PC-3 (cell line): ENCODE results near the gene ACAP3. TPM values are rescaled to one million over a fixed set of nuclear protein-coding genes. Genes with fewer than 3 reads are reported as not detected.

Source experiments
- ATAC-seq: fragments of 200-7000 bp; cut with Tn5 transposase; 2 replicates; pipeline ENCODE4 v1.9.1; 2020; ENCODE audit warnings: mild to moderate bottlenecking, moderate library complexity
- BruUV-seq: library from RNA; stranded (reverse); fragments of 400-500 nt; replicated peaks from 2 replicates; lab custom pipeline; 2021; lab: Mats Ljungman, UMichigan
- CTCF ChIA-PET: fragments of 300-600 bp; sonication (Branson Sonifier 250); formaldehyde crosslinking; loops from one replicate; lab custom pipeline; 2022; ENCODE audit warnings: antibody characterized with exemption; lab: Charles Lee
- POLR2A ChIA-PET: fragments of 300-600 bp; sonication (Branson Sonifier 250); formaldehyde crosslinking; loops from one replicate; lab custom pipeline; 2022; ENCODE audit warnings: antibody characterized with exemption; ENCODE audit not compliant: unreplicated experiment; lab: Charles Lee
- DNase-seq: peaks from one replicate; pipeline ENCODE4 v3.0.0-alpha.2; 2015
- H2AFZ ChIP-seq: fragments of 300-600 bp; sonication (generic); 2 replicates; pipeline ENCODE4 v1.6.0; 2016; ENCODE audit warnings: antibody characterized with exemption, low read length
- H3F3A ChIP-seq: fragments of 300-600 bp; sonication (generic); one replicate; pipeline ENCODE4 v1.6.0; 2017; ENCODE audit warnings: antibody characterized with exemption, low read length, control low read depth, mild to moderate bottlenecking; ENCODE audit not compliant: unreplicated experiment
- H3K27ac ChIP-seq: fragments of 300-600 bp; sonication (generic); 2 replicates; pipeline ENCODE4 v1.5.1; 2016; ENCODE audit warnings: mild to moderate bottlenecking, low read length
- H3K27me3 ChIP-seq: fragments of 300-600 bp; sonication (generic); 2 replicates; pipeline ENCODE4 v1.6.1; 2016; ENCODE audit warnings: low read length, mixed read lengths
- H3K36me3 ChIP-seq: fragments of 300-600 bp; sonication (generic); 2 replicates; pipeline ENCODE4 v1.6.1; 2016; ENCODE audit warnings: low read depth, mixed run types, low read length, mixed read lengths
- H3K4me1 ChIP-seq: fragments of 300-600 bp; sonication (generic); 2 replicates; pipeline ENCODE4 v1.5.1; 2016; ENCODE audit warnings: low read length; ENCODE audit not compliant: insufficient read depth
- H3K4me2 ChIP-seq: fragments of 300-600 bp; sonication (generic); 2 replicates; pipeline ENCODE4 v1.6.0; 2016; ENCODE audit warnings: low read length
- H3K4me3 ChIP-seq: fragments of 300-600 bp; sonication (generic); 2 replicates; pipeline ENCODE4 v1.5.1; 2016; ENCODE audit warnings: mild to moderate bottlenecking, low read length, mixed read lengths
- H3K79me2 ChIP-seq: fragments of 300-600 bp; sonication (generic); 2 replicates; pipeline ENCODE4 v1.6.1; 2017; ENCODE audit warnings: low read length, mixed read lengths
- H3K9ac ChIP-seq: fragments of 300-600 bp; sonication (generic); 2 replicates; pipeline ENCODE4 v1.6.0; 2016; ENCODE audit warnings: mild to moderate bottlenecking, low read length
- H3K9me2 ChIP-seq: fragments of 300-600 bp; sonication (generic); replicated peaks from 2 replicates; pipeline ENCODE4 v1.6.1; 2016; ENCODE audit warnings: mixed run types, low read length, mixed read lengths
- H3K9me3 ChIP-seq: fragments of 300-600 bp; sonication (generic); 2 replicates; pipeline ENCODE4 v1.6.1; 2016; ENCODE audit warnings: low read length, mixed read lengths
- H4K20me1 ChIP-seq: fragments of 300-600 bp; sonication (generic); 2 replicates; pipeline ENCODE4 v1.6.1; 2016; ENCODE audit warnings: low read length, mixed read lengths
- CTCF ChIP-seq: fragments of 300-600 bp; sonication (generic); conservative IDR thresholded peaks from 2 replicates; pipeline ENCODE4 v1.5.1; 2017; ENCODE audit warnings: antibody characterized with exemption, low read depth, mild to moderate bottlenecking, low read length
- EZH2 ChIP-seq: fragments of 300-600 bp; sonication (generic); IDR thresholded peaks from one replicate; pipeline ENCODE4 v1.6.1; 2017; ENCODE audit warnings: antibody characterized with exemption, mild to moderate bottlenecking, low read length; ENCODE audit not compliant: unreplicated experiment
- EZH2phosphoT487 ChIP-seq: fragments of 300-600 bp; sonication (generic); IDR thresholded peaks from 2 replicates; pipeline ENCODE4 v1.6.1; 2018; ENCODE audit warnings: mild to moderate bottlenecking, antibody characterized with exemption, low read length, borderline replicate concordance
- intact Hi-C: fragments of 100-400 bp; cut with micrococcal nuclease; formaldehyde crosslinking; loops from 2 replicates; pipeline ENCODE4 v1.9.0; 2023
- total RNA-seq: library from RNA; depleted of rRNA; stranded (reverse); fragments of >200 nt; gene quantifications from 2 replicates; pipeline ENCODE4 v1.2.3, GENCODE V29; 2014

ACAP3 gene
- total RNA-seq, 1 experiment from 2014 or later = 116 TPM

- intact Hi-C loops = no loop called here
- no peak overlapping the region for H3K4me3 ChIP-seq
- H3K4me2 ChIP-seq = no peak overlapping the region
- no peak overlapping the region for H3K9ac ChIP-seq
- BruUV-seq = no TSS peak
- peaks cover 80% of the 10 kb centered on the region for H3K79me2 ChIP-seq
- peaks cover 3% of the 10 kb centered on the region for H3F3A ChIP-seq
- no peaks in the 10 kb centered on the region for H3K27me3 ChIP-seq
- no peaks in the 10 kb centered on the region for H3K9me3 ChIP-seq
- peaks cover 46% of the 10 kb centered on the region for H3K36me3 ChIP-seq
- ChIA-PET CTCF (no interaction called here), POLR2A (no interaction called here)
- DNase-seq (no peak), ATAC-seq (no peak)
- peaks cover 43% of the 10 kb centered on the region for H3K4me1 ChIP-seq
- H3K27ac ChIP-seq = no peak overlapping the region
- TF ChIP-seq EZH2 (no peak), EZH2phosphoT487 (no peak), CTCF (no peak)
- no peak overlapping the region for H2AFZ ChIP-seq
- H4K20me1 ChIP-seq = peaks cover 12% of the 10 kb centered on the region
- H3K9me2 ChIP-seq = no peaks in the 10 kb centered on the region
Observed at GRCh38 chr1:1268284-1268682, 39.4 kb downstream of the ACAP3 start.

GRCh38 chr1:1267488-1268283 lies 40.0 kb downstream of the ACAP3 start:
- Histone ChIP-seq H3F3A (peaks cover 3% of the 10 kb centered on the region), H3K4me1 (peaks cover 40% of the 10 kb centered on the region), H2AFZ (no peak overlapping the region), H3K36me3 (peaks cover 52% of the 10 kb centered on the region), H3K9me2 (no peaks in the 10 kb centered on the region), H3K27me3 (no peaks in the 10 kb centered on the region), H3K4me2 (no peak overlapping the region), H3K9ac (no peak overlapping the region), H3K27ac (no peak overlapping the region), H4K20me1 (peaks cover 12% of the 10 kb centered on the region), H3K9me3 (no peaks in the 10 kb centered on the region), H3K79me2 (peaks cover 80% of the 10 kb centered on the region), H3K4me3 (no peak overlapping the region)
- TF ChIP-seq EZH2phosphoT487 (no peak), EZH2 (no peak)
- no peak for DNase-seq
- CTCF ChIA-PET = no interaction called here
- no TSS peak for BruUV-seq
- POLR2A ChIA-PET = no interaction called here
- intact Hi-C loops = no loop called here
- ATAC-seq = no peak

- POLR2A ChIA-PET = interaction anchor here (0.5 kb wide), 1 partner anchor 17 kb away, joined by 4 read pairs; no protein-coding TSS in a partner anchor
Observed at GRCh38 chr1:1264868-1265272, 42.9 kb downstream of the ACAP3 start.

More at GRCh38 chr1:1264868-1265272, 42.9 kb downstream of the ACAP3 start:
- H3F3A ChIP-seq = no peaks in the 10 kb centered on the region
- H3K9me3 ChIP-seq = no peaks in the 10 kb centered on the region
- H3K27ac ChIP-seq = peak overlapping the region; percentile 92
- H3K36me3 ChIP-seq = peaks cover 63% of the 10 kb centered on the region
- H3K4me3 ChIP-seq = no peak overlapping the region
- intact Hi-C loops = loop anchor here (1.0 to 2.0 kb wide), 3 partner anchors 26 to 143 kb away; no protein-coding TSS in a partner anchor
- ATAC-seq (peak; percentile 96), DNase-seq (peak; percentile 100)
- H4K20me1 ChIP-seq = no peaks in the 10 kb centered on the region
- H3K27me3 ChIP-seq = no peaks in the 10 kb centered on the region
- peaks cover 76% of the 10 kb centered on the region for H3K79me2 ChIP-seq
- no TSS peak for BruUV-seq
- TF ChIP-seq EZH2phosphoT487 (no peak), CTCF (peak; percentile 94)
- peaks cover 23% of the 10 kb centered on the region for H3K4me1 ChIP-seq
- peak overlapping the region; percentile 67 for H3K9ac ChIP-seq
- H2AFZ ChIP-seq = no peak overlapping the region
- CTCF ChIA-PET = interaction anchor here (0.6 to 1.0 kb wide), 5 partner anchors 14 to 142 kb away, joined by 3 to 6 read pairs (median 4); no protein-coding TSS in a partner anchor
- H3K9me2 ChIP-seq = no peaks in the 10 kb centered on the region
- H3K4me2 ChIP-seq = peak overlapping the region; percentile 65
